Measurements from ENCODE around the gene MAST4.
"Not testable (repeated sequence)": the region's sequence is repeated elsewhere in the genome, so short reads cannot be mapped to it uniquely, and the experiment has no call there.

Gene MAST4

GRCh38 chr5:66745297-66745696 is 149.1 kb downstream of the MAST4 start:
- TF ChIP-seq CTCF (IDR thresholded peaks at IDR 0.05; ENCODE audit: insufficient read depth, low read length) (no peak), GABPA (IDR thresholded peaks at IDR 0.05; ENCODE audit: low read depth) (no peak), SPI1 (IDR thresholded peaks at IDR 0.05; ENCODE audit: borderline replicate concordance, low read depth) (no peak), POLR2AphosphoS5 (IDR thresholded peaks at IDR 0.05; ENCODE audit: low read depth) (no peak)
- TF ChIP-seq, protein P1, sequence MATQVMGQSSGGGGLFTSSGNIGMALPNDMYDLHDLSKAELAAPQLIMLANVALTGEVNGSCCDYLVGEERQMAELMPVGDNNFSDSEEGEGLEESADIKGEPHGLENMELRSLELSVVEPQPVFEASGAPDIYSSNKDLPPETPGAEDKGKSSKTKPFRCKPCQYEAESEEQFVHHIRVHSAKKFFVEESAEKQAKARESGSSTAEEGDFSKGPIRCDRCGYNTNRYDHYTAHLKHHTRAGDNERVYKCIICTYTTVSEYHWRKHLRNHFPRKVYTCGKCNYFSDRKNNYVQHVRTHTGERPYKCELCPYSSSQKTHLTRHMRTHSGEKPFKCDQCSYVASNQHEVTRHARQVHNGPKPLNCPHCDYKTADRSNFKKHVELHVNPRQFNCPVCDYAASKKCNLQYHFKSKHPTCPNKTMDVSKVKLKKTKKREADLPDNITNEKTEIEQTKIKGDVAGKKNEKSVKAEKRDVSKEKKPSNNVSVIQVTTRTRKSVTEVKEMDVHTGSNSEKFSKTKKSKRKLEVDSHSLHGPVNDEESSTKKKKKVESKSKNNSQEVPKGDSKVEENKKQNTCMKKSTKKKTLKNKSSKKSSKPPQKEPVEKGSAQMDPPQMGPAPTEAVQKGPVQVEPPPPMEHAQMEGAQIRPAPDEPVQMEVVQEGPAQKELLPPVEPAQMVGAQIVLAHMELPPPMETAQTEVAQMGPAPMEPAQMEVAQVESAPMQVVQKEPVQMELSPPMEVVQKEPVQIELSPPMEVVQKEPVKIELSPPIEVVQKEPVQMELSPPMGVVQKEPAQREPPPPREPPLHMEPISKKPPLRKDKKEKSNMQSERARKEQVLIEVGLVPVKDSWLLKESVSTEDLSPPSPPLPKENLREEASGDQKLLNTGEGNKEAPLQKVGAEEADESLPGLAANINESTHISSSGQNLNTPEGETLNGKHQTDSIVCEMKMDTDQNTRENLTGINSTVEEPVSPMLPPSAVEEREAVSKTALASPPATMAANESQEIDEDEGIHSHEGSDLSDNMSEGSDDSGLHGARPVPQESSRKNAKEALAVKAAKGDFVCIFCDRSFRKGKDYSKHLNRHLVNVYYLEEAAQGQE (IDR thresholded peaks at IDR 0.05; ENCODE audit: insufficient replicate concordance, low read depth), result no peak
- Histone ChIP-seq H3K27me3 (ENCODE audit: insufficient read depth, poor library complexity, severe bottlenecking) (no peaks in the 10 kb centered on the region), H3K4me3 (replicated peaks; ENCODE audit: insufficient read depth, low read length) (no peak overlapping the region), H3K27ac (replicated peaks) (no peak overlapping the region)
- DNase-seq (ENCODE audit: low read depth in 1 of 2, low spot score in 1 of 2), result no peak

GRCh38 chr5:66747607-66748006 is 151.4 kb downstream of the MAST4 start:
- DNase-seq (ENCODE audit: low read depth in 1 of 2, low spot score in 1 of 2), result no peak
- no peak overlapping the region for H3K4me3 ChIP-seq (replicated peaks; ENCODE audit: insufficient read depth, low read length)
- no peaks in the 10 kb centered on the region for H3K27me3 ChIP-seq (ENCODE audit: insufficient read depth, poor library complexity, severe bottlenecking)
- no peak overlapping the region for H3K27ac ChIP-seq (replicated peaks)
- TF ChIP-seq SPI1 (IDR thresholded peaks at IDR 0.05; ENCODE audit: borderline replicate concordance, low read depth) (no peak), CTCF (IDR thresholded peaks at IDR 0.05; ENCODE audit: insufficient read depth, low read length) (no peak), GABPA (IDR thresholded peaks at IDR 0.05; ENCODE audit: low read depth) (no peak), POLR2AphosphoS5 (IDR thresholded peaks at IDR 0.05; ENCODE audit: low read depth) (no peak)
- TF ChIP-seq, protein P1 (IDR thresholded peaks at IDR 0.05; ENCODE audit: insufficient replicate concordance, low read depth), result no peak

GRCh38 chr5:66752668-66753067 is 156.5 kb downstream of the MAST4 start:
- not testable (repeated sequence) for DNase-seq (ENCODE audit: low read depth in 1 of 2, low spot score in 1 of 2); H3K4me3 ChIP-seq (replicated peaks; ENCODE audit: insufficient read depth, low read length); H3K27me3 ChIP-seq (ENCODE audit: insufficient read depth, poor library complexity, severe bottlenecking); H3K27ac ChIP-seq (replicated peaks)

- no peak for DNase-seq (ENCODE audit: low read depth in 1 of 2, low spot score in 1 of 2)
- Histone ChIP-seq H3K27me3 (ENCODE audit: insufficient read depth, poor library complexity, severe bottlenecking) (no peaks in the 10 kb centered on the region), H3K4me3 (replicated peaks; ENCODE audit: insufficient read depth, low read length) (no peak overlapping the region), H3K27ac (replicated peaks) (no peak overlapping the region)
- TF ChIP-seq GABPA (IDR thresholded peaks at IDR 0.05; ENCODE audit: low read depth) (no peak), SPI1 (IDR thresholded peaks at IDR 0.05; ENCODE audit: borderline replicate concordance, low read depth) (no peak)
- TF ChIP-seq, protein P1 (IDR thresholded peaks at IDR 0.05; ENCODE audit: insufficient replicate concordance, low read depth), result no peak
Observed at GRCh38 chr5:66757219-66757833, 161.1 kb downstream of the MAST4 start.
